Nephron progenitor cell (in vitro differentiated cells): ENCODE data around the gene ARID1B.

Source experiments
- DNase-seq: peaks from one replicate; pipeline ENCODE4 v3.0.0; 2021
- H3K27ac Mint-ChIP-seq: 2 replicates; pipeline ENCODE4 v1.8.0; 2021; ENCODE audit warnings: mild to moderate bottlenecking, moderate library complexity, mixed read lengths
- H3K27me3 Mint-ChIP-seq: 2 replicates; pipeline ENCODE4 v1.8.0; 2021; ENCODE audit warnings: mild to moderate bottlenecking, low read depth, mixed read lengths; ENCODE audit not compliant: poor library complexity
- H3K36me3 Mint-ChIP-seq: 2 replicates; pipeline ENCODE4 v1.8.0; 2021; ENCODE audit warnings: low read depth, mixed read lengths
- H3K4me1 Mint-ChIP-seq: 2 replicates; pipeline ENCODE4 v1.8.0; 2021; ENCODE audit warnings: mixed read lengths
- H3K4me3 Mint-ChIP-seq: 2 replicates; pipeline ENCODE4 v1.8.0; 2021; ENCODE audit warnings: mild to moderate bottlenecking, moderate library complexity, mixed read lengths
- H3K9me3 Mint-ChIP-seq: 2 replicates; pipeline ENCODE4 v1.8.0; 2021; ENCODE audit warnings: mild to moderate bottlenecking, moderate library complexity, mixed read lengths
- TF ChIP-seq, protein P1 (sequence below): fragments of 200-600 bp; sonication (generic); IDR thresholded peaks from 2 replicates; pipeline ENCODE4 v1.5.0; 2021; ENCODE audit warnings: antibody characterized with exemption

The ARID1B gene

DNA sequence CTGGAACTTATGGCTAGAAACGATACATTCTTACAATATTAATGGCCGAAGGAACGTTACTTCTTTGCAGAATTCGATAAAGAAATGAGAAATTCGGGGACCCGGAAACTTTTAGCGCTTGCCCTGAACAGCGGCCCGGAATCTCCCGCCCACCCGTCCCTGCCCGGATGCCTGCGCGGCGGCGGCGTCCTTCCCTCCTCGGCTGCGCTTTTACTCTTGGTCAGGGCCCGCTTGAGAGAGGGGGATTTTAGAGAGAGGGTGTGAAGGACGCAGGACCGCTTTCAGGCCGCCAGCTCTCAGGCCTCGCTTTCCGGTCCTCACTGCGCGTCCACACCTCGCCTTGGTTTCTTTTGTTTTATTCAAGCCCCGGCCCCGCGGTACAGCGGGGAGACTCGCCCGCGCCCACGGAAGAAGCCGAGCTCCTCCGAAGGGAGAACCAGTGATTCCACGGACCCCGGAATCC, 243.7 kb downstream of the ARID1B start:
- peak; percentile 59 for DNase-seq
- Mint-ChIP-seq H3K4me3 (peak overlapping the region; percentile 95), H3K9me3 (peaks cover 17% of the 10 kb centered on the region)

DNA sequence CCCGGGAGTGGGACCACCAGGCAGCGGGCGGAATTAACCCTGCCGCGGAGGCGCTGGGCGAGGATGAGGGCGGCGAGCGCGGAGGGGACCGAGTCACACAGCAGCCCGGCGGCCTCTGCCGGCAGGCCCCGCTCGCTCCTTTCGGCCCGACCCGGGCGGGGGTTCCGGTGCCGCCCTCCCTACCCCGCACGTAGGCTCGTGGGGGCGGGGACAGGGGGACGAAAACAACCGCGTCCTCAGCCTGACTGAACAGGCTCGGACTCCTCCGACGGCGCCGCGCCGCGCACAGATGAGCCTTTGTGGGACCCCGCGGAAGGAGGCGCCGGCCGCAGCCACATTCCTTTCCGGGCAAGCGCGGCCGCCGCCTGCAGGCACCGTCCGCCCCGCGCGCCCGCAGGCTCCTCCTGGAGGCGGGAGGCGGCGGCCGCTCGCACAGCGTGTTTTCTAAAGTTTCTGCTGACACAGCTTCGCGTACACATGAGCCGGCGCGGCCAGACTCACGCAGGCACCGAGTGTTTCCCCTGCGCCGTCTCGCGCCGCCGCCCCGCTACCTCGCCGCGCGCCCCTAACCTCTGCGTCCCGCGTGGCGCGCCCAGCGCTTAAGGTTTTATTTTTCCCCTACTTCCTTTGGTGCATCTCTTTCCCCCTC, 244.3 kb downstream of the ARID1B start:
- TF ChIP-seq, protein P1, sequence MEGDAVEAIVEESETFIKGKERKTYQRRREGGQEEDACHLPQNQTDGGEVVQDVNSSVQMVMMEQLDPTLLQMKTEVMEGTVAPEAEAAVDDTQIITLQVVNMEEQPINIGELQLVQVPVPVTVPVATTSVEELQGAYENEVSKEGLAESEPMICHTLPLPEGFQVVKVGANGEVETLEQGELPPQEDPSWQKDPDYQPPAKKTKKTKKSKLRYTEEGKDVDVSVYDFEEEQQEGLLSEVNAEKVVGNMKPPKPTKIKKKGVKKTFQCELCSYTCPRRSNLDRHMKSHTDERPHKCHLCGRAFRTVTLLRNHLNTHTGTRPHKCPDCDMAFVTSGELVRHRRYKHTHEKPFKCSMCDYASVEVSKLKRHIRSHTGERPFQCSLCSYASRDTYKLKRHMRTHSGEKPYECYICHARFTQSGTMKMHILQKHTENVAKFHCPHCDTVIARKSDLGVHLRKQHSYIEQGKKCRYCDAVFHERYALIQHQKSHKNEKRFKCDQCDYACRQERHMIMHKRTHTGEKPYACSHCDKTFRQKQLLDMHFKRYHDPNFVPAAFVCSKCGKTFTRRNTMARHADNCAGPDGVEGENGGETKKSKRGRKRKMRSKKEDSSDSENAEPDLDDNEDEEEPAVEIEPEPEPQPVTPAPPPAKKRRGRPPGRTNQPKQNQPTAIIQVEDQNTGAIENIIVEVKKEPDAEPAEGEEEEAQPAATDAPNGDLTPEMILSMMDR = peak; percentile 44
- H3K9me3 Mint-ChIP-seq = peaks cover 23% of the 10 kb centered on the region

More for the DNA sequence above, 243.7 kb downstream of the ARID1B start:
- Mint-ChIP-seq H3K4me1 (peaks cover 40% of the 10 kb centered on the region), H3K27ac (peak overlapping the region; percentile 98), H3K27me3 (no peaks in the 10 kb centered on the region), H3K36me3 (peaks cover 15% of the 10 kb centered on the region)
- TF ChIP-seq, protein P1 = no peak

DNA sequence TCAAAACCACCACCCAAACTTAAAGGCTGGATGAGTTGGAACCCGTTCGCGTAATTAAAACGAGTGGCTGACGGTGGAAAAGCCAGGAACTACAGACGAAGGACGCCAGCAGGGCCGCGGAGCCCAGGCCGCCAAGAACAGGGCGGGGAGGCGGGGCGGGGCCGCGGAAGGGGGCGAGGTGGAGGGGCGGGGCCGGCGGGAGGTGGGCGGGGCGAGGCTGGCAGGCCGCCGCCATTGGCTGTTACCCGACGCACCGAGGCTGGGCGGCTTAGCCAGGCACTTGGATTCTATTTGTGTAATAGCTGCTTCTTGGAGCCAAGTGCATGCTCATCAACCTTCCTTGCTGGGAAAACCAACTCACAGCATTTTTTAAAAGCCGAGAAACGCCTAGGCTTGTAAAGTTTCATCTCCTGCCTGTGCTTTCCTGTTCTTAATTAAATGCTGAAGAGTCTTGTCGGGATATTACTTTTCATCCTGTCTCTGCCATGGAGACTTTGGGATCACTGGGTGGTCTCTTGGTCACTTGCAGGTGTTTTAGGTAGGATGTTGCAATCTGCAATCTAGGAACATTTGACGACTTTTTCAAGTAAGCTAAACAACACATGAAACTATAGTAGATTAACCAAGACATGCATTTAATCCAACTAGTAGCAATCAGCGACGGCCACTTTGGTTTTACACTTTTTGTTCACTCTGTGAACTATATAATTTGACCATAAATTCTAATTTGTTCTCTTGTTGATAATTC, 245.0 kb downstream of the ARID1B start:
- H3K27ac Mint-ChIP-seq = peak overlapping the region; percentile 100

More for the DNA sequence above, 244.3 kb downstream of the ARID1B start:
- DNase-seq = peak; percentile 86
- H3K4me1 Mint-ChIP-seq = peaks cover 40% of the 10 kb centered on the region
- peak overlapping the region; percentile 100 for H3K27ac Mint-ChIP-seq
- peaks cover 20% of the 10 kb centered on the region for H3K36me3 Mint-ChIP-seq
- no peaks in the 10 kb centered on the region for H3K27me3 Mint-ChIP-seq
- H3K4me3 Mint-ChIP-seq = peak overlapping the region; percentile 95

DNA sequence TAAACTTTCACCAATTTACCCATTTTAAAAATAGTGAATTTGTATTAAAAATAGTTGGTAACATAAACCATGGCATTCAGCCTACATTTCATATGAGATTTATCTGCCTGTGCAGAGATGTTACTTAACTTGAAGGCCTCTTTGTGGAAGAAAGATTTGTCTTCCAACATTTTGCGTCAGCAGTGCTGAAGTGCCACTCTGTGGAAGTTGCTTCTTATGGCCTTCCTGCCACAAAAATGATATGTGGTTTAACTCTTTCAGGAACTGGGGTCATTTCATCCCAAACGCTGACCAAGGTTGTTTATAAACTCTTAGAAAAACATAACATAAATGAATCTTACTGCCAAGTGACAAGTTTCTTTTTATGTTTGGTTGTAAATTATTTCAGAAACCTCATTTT, 246.8 kb downstream of the ARID1B start:
- H3K4me3 Mint-ChIP-seq = no peak overlapping the region
- no peaks in the 10 kb centered on the region for H3K27me3 Mint-ChIP-seq
- TF ChIP-seq, protein P1 = no peak
- DNase-seq = no peak
- peaks cover 31% of the 10 kb centered on the region for H3K9me3 Mint-ChIP-seq
- no peak overlapping the region for H3K27ac Mint-ChIP-seq
- peaks cover 32% of the 10 kb centered on the region for H3K4me1 Mint-ChIP-seq
- H3K36me3 Mint-ChIP-seq = peaks cover 34% of the 10 kb centered on the region

More for the DNA sequence above, 245.0 kb downstream of the ARID1B start:
- peak; percentile 85 for DNase-seq
- Mint-ChIP-seq H3K27me3 (no peaks in the 10 kb centered on the region), H3K4me3 (peak overlapping the region; percentile 95), H3K36me3 (peaks cover 26% of the 10 kb centered on the region), H3K4me1 (peaks cover 40% of the 10 kb centered on the region), H3K9me3 (peaks cover 26% of the 10 kb centered on the region)
- TF ChIP-seq, protein P1 = no peak

DNA sequence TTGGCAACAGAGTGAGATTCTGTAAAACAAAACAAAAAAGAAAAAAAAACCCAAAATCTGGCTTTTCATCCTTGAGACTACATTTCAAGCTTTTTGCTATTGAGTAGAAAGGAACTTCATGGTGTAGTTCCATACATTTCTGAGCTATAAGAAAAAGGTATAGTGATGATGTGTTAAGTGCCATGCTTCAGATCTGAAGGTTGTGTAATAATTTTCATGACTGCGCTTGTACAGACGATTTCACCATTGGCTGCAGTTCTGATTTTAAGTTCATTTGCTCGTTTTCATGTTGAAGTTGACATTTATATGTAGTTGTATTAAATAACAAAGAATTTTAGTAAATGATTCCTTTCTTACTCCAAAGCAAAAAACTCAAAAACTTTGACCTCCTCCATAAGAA, 247.6 kb downstream of the ARID1B start:
- DNase-seq = no peak
- Mint-ChIP-seq H3K27me3 (no peaks in the 10 kb centered on the region), H3K9me3 (peaks cover 31% of the 10 kb centered on the region), H3K4me1 (peaks cover 24% of the 10 kb centered on the region), H3K27ac (no peak overlapping the region), H3K36me3 (peaks cover 40% of the 10 kb centered on the region), H3K4me3 (no peak overlapping the region)
- TF ChIP-seq, protein P1 = no peak
